Fibroblast of skin of right quadriceps (primary cell): ENCODE measurements around the gene GET4.
"Not testable (repeated sequence)": the region's sequence is repeated elsewhere in the genome, so short reads cannot be mapped to it uniquely, and the experiment has no call there.

ENCODE experiments used
- DNase-seq: peaks from one replicate; pipeline ENCODE4 v3.0.0-alpha.2; 2013

Gene GET4

DNA sequence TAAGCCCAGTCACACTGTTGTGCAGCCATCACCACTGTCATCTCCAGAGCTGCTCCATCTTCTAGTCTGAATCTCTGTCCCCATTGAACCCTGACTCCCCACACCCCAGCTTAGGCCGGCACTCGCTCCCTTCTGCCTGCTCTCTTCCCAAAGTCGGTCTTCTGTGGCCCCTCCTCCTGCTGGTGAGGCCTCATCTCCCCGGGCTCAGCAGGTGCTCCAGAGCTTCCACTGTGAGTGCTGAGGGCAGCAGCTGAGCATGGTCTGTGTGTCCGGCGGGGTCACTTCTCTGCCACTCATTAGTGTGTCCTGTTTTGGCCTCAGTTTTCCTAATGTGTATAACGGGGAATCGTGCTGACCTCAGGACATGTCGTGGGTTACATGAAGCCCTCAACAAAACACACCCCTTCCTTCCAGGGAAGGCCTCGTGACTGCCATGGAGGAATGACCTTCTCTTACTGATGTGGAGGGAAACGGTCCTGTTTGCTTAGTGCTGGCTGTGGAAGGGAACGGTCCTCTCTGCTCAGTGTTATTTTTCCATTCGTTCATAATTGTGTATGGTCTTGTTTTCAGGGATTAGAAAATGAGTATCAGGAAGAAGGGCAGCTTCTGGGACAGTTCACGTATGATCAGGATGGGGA, 4.3 kb upstream of the GET4 start:
- DNase-seq: no peak

DNA sequence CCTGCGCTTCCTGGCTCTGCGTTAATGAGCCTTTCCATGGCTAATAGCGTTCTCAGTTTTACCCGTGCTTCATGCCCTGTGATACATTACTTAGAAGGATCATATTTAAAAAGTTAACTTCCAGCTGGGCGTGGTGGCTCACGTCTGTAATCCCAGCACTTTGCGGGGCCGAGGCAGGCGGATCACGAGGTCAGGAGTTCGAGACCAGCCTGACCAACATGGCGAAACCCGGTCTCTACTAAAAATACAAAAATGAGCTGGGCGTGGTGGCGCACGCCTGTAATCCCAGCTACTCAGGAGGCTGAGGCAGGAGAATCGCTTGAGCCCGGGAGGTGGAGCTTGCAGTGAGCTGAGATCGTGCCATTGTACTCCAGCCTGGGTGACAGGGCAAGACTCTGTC, 3.7 kb upstream of the GET4 start:
- not testable (repeated sequence) for DNase-seq

DNA sequence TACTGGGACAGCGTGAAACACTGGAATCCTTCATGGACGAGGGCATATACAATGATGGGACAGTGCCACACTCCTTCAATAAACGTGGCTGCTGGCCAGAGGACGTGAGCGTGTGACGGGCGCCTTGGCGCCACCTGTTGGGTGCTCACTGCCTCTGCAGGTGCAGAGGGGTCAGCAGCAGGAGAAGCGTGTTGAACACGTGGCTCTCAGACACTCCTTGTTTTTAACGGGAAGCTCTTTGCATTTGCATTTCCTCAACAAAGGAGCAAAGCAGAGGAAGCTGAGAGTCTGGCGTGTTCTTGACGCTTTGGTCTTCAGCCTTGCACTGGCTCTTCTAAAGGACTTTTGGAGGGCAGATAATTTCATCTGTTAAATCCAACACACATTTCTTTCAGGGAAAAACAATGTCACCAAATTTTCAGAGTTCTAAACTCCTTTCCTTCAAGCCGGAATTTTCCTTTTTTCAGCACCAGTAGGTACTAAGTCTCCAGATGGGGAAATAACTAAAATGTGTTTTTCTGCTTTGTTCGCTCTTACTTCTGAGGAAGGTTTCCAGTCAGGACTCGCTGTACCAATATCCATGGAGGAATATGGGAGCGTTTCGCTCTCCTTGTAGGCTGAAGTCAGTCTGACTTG, 2.9 kb upstream of the GET4 start:
- DNase-seq: peak; percentile 77

GRCh38 chr7:874031-874749, 2.2 kb upstream of the GET4 start:
- DNase-seq: no peak

- no peak for DNase-seq
These were observed 1.3 kb upstream of the GET4 start for GRCh38 chr7:875051-875450.

GRCh38 chr7:875476-876076, 778 bp upstream of the GET4 start:
- no peak for DNase-seq

DNA sequence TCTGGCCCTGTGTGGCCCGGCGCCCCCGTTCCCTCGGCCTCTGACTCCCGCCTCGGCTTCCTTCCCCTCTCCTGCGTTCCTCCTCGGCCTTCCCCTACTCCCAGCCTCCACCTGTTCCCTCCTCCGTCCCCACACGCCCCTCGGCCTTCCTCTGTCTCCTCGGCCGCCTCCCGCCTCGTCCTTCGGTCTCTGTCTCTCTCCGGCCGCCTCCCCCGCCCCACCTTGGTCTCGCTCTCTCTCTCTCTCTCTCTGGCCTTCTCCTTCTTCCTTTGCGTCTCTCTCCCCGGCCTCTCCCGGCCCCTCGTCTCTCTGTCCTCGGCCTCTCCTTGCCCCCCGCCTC, 588 bp downstream of the GET4 start:
- DNase-seq: no peak

GRCh38 chr7:877312-878232, 1.2 kb downstream of the GET4 start:
- DNase-seq: no peak

- DNase-seq: no peak
These were observed 2.7 kb downstream of the GET4 start for GRCh38 chr7:879093-879492.

- no peak for DNase-seq
These were observed 3.4 kb downstream of the GET4 start for GRCh38 chr7:879706-880105.

- DNase-seq: no peak
These were observed 4.1 kb downstream of the GET4 start for GRCh38 chr7:880450-880849.

DNA sequence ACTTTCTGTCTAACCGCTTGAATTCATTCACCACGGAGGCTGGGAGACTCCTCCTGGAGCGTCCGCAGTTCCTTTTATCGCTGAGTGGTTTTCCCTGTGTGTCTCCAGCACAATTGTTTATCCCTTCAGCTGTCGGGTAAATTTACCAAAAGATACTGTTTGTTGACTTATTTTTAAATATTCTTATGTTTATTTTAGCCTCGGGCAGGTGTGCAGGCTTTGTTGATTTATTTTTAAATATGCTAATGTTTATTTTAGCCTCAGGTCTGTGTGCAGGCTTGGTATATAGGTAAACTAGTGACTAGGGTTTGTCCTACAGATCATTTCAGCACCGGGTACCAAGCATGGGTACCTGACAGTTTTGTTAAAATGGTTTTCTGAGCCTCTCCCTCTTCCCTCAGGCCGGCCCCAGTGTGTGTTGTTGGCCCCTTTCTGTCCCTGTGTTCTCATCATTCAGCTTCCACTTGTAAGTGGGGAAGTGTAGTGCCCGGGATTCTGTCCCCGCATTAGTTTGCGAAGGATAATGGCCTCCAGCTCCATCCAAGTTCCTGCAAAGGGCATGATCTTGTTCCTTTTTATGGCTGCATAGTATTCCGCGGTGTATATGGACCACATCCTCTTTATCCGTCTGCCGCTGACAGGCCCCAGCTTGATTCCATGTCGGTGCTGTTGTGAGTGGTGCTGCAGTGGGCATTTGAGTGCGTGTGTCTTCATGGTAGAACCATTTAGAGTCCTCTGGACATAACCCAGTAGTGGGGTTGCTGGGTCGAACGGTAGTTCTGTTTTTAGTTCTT, 5.3 kb downstream of the GET4 start:
- no peak for DNase-seq

DNA sequence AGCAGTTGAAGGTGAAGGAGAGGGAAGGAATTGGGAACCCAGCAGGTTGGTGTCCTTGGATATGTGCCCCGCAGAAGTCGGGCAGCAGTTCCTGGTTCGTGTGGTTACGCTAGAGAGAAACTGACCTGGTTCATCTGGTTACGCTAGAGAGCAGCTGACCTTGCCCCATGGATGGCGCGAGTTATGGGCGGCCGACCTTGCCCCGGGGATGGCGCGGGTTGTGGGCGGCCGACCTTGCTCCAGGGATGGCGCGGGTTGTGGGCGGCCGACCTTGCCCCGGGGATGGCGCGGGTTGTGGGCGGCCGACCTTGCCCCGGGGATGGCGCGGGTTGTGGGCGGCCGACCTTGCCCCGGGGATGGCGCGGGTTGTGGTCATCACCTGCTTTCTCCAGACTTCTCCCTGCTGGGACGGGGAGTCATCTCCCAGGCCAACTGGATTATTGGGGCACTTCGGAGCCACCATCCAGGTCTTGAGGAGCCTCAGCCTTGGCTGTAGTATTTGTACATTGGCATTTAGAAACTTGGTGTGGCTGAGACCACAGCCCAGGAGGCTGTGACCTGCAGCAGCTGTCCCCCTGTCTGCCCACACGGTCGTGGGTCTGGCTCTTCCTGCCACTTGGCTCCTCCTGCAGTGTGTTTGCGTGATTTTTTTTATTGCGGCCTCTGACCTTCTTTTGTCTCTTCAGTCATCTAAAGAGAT, 6.1 kb downstream of the GET4 start:
- DNase-seq: no peak

- DNase-seq: no peak
These were observed 7.0 kb downstream of the GET4 start for GRCh38 chr7:883055-884021.

DNA sequence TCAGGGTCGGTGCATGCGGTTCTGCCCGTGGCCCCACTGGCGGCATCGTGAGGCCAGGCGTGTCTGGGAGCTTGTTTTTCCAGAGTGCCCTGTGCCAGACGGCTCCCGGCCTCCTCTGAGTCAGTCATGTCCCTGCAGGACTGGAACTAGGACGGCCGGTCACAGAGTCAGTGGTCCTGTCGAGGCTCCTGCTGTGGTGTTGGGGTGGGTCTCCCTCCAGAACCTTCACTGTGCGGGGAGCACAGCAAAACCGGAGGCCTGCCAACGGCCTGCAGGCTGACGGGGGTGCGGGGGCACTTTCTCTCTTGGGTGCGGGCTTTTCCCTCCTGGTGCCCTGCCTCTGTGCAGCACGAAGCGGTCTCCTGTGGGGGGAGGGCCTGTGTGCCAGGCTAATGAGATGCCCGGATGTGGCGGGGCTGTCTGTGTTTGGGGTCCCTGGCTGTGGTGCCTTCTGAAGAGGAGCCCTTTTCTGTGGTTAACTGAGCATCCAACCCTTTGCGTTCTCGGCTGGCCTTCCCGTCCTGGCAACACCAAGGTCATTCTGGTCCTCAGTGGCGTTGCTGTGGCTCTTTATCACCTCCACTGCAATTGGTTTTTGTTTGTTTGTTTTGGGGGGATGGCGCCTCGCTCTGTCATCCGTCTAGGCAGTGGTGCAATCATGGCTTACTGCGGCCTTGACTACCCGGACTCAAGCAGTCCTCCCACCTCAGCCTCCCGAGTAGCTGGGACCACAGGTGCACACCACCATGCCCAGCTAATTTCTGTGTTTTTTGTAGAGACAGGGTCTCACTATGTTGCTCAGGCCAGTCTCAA, 8.0 kb downstream of the GET4 start:
- DNase-seq: no peak

GRCh38 chr7:885261-885892, 9.0 kb downstream of the GET4 start:
- no peak for DNase-seq

- DNase-seq: no peak
These were observed 9.7 kb downstream of the GET4 start for GRCh38 chr7:885893-886625.
